Embryonic facial prominence (tissue), 1 donor: ENCODE data around the gene PHF2.

Source experiments
- DNase-seq: peaks from one replicate; pipeline ENCODE4 v3.0.0-alpha.2; 2016; ENCODE audit errors: extremely low spot score

Gene PHF2

GRCh38 chr9:93568169-93568568, 8.2 kb upstream of the PHF2 start:
- DNase-seq, result no peak

GRCh38 chr9:93569621-93570174, 6.7 kb upstream of the PHF2 start:
- no peak for DNase-seq

- DNase-seq, result no peak
Observed at GRCh38 chr9:93572221-93572620, 4.2 kb upstream of the PHF2 start.

DNA sequence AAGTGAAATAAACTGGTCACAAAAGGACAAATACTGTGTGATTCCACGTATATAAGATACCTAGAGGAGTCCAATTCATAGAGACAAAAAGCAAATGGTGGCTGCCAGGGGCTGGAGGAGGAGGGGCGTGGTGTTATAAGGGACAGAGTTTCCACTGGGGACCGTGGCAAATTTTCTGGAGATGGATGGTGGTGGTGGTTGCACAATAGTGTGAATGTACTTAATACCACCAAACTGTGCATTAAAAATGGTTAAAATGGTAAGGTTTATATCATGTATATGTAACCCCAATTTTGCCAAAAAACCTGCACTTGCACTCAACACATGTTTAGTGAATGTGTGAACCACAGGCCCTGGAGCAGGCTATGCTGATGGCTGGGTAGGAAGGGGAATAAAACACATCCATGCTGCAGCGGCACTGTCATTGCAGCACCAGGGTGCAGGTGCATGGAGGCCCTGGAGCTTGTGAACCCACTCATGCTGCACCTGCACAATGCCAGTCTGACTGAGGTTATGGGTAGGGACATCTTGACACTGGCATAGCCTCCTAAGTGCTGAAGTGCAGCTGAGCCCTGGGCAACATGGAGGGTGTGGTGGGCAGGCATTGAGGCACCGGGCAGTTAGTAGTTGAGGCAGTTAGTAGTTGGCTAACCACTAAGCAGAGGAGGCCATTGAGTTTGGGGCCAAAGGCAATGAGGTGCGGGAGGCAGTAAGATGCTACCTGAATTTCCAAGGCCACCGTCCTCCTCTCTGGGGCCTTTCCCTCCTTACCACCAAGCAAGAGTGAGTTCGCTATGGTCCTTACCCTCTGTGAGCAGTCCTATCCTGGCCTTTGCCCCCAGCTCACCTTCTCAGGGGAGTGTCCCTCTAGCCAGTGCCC, 3.5 kb upstream of the PHF2 start:
- DNase-seq, result no peak

DNA sequence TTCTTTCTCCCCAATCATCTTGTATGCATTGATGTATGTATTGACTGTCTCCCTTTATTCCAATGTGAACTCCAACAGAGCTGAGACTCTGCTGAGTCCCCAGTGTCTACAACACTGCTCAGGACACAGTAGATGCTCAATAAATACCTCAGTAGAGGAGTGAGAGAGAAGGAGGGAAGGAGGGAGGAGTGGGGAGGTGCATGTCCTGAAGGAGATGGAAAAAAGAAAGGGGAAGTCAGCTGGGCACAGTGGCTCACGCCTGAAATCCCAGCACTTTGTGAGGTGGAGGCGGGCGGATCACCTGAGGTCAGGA, 2.9 kb upstream of the PHF2 start:
- no peak for DNase-seq

DNA sequence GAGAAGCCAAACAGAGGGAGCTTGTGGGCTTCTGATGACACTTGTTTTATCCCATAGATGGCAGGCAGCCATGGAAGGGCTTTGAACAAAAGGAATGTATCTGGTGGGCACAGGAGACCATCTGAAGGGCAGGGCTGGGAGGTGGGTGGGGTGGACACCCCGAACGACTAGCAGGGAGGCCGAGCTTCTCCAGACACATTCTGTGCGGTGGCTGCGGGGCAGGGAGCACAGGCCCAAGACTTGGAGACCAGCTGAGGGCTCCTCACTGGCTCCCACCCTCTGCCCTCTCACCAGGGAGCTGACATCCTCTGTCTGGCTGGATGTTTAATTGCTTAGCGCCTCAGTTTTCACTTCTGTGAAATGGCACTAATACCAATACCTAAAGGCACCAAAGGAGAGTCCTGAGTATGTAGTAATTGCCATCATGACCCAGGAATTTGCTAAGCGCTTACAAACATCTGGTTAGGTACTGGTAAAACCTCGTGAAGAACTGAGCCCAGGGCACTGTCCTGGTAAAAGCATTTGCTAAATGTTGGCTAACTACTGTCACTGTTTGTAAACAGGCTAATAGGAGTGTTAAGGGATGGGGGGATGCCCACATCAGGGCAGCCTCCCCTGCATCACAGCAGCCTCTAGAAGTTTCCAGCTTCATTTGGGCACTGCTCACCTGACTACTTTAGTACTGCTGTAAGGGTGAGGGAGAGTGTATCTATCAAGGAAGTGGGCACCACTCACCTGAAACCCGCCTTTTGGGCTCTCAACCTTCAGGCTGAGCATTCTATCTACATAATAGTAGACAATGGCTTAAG, 2.1 kb upstream of the PHF2 start:
- DNase-seq, result no peak

DNA sequence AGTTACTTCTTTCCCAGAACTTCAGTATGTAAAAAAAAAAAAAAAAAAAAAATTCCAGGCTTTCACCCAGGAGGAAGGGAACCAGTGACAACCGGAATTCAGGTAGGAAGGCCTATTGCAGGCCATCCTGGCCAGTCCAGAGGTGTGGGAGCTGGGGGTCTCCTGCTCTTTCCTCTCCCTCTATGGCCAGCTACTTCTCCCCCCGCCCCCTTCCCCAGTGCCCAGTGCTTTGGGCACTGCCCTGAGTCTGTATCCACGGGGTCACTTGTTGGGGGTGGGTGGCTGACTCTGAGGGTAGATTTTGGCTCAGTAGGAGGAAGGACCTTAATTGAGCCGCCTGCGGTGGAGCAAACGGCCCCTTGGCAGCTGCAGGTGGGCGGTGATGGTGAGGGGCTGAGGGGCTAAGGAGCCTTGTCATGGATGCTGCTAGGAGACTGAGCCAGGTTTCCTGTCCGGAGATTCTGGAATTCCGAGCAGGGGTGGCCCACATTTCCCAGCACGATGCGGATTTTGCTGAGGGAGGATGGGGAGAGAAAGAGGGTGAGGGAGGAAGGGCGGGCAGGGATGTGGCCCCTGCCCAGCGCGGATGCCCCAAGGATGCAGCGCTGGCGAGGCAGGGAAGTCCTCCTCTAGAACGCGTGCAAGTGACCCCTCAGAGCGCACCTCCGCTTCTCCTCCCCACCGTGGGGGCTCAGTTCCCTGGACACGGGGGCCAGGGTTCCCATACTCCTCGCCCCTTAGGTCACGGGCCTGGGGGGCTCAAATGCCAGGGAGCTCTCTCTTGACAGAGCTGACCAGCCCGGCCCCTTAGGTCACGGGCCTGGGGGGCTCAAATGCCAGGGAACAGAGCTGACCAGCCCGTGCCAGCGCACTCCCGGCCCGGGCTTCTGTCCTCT, 1.2 kb upstream of the PHF2 start:
- no peak for DNase-seq

DNA sequence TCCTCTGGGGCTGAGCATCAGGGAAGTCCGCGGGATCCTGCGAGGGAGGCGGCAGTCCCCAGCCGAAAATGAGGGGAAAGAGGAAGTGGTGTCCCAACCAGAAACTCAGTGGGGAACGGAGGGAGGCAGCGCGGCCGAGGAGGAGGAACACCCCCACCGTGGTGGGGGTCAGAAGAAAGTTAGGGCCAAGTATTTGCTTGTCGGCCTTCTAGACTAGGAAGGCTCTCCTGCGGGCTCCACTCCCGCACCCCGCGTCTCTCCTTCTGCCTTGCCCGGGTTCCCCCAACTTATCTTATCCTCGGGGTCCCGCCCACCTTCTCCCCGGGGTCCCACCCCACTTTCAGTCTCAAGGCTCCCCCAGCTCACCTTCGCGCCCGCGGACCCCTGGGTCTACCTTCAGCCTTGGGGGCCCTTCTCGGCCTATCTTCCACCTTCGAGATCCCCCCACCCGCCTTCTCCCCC, 557 bp upstream of the PHF2 start:
- peak; percentile 36 for DNase-seq

DNA sequence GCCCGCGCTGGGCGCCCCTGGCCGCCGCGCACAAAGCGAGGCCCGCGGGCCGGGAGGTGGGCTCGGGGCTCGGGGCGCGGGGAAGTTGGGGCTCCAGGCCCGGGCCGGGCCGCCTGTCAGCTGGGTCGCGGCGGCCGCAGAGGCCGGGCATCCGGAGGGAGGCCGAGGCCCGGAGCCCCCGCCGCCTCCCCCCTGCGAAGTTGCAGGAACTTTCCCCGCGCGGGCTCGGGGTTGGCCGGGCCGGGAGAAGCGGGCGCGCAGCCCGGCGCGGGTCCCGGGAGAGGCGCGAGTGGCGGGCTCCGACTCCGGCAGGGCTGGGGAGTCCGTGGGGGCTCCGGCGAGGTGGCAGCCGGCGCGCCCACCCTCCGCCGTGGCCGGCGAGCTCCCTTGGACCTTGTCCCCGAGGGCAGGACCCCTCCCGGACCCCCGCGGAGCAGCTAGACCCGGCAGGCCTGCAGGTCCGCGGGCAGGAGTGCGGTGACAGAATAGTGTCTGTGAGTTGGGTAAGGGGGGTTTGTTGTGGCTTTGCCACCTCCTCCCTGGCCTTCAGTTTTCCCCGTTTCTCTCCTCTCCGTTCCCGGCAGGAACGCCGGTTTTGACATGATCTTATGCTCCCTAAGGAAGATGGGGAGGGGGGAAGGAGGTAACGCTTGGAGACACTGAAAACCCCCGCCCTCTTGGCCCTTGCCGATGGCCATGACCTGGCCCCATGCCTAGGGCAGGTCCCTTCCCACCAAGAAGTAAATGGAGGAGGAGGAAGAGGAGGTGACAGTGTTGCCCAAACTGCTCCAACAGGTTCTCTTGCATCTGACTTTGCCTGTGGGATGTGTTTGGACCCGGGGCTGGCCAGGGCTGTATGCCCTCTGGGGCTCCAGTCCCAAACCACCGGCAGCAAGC, 942 bp downstream of the PHF2 start:
- no peak for DNase-seq

GRCh38 chr9:93577975-93578682, 1.7 kb downstream of the PHF2 start:
- no peak for DNase-seq

GRCh38 chr9:93578844-93579243, 2.5 kb downstream of the PHF2 start:
- DNase-seq, result no peak

DNA sequence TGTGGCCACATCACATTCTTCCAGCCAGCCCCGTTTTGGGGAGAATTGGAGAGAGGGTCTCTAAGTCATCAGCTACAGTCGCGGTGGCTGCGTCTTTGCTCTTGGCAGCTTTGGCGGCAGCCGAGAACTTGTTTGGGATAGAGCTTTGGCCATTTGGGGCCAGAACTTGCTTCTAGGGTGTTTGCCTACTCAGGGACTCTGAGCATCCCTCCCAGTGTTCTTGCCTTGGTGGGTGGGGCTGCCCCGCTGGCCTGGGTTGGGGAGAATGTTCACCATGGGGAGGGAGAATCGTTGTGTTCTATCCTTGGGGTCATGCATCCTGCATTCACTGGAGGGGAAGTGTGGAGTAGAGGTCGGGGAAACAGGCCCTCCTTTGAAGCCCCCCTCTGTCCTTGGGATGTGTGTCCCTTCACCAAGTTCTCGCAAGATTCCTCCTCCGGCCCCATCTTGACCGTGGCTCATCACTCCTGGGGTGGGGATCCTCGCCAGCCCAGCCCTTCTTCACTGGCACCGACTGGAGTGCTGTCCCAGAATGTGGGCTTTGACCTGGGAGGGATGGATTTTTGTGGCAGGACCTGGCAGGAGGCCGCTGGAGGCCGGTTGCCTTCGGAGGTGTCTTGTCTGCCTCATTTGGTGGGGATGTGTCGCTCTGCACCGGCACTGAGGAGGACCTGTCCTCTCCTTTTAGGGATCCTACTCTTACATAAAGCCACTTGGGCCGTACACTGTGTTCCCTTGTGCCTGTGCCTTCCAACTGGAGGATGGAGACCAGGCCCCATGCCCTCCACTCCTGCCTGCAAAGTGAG, 3.5 kb downstream of the PHF2 start:
- DNase-seq, result no peak

- DNase-seq, result no peak
Observed at GRCh38 chr9:93580654-93581380, 4.4 kb downstream of the PHF2 start.

- DNase-seq, result no peak
Observed at GRCh38 chr9:93582115-93582514, 5.7 kb downstream of the PHF2 start.

DNA sequence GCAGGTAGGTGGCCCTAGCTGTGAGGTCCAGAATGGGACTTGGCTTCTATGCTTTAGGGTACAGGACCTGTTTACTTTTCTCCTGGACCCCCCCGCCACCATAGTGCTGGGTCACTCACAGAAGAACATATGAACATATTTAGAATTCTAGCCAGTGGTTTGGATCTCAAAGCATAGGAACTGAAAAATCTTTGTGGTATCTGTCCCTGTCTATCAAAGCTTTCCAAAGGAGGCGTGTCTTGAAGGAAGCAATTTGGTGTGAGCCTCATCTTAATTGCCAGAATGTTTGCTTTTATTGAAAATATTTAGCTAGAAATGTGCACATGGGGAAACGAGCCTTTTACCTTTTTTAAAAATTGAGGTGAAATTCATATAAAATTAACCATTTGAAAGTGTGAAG, 6.2 kb downstream of the PHF2 start:
- DNase-seq, result no peak

- DNase-seq, result no peak
Observed at GRCh38 chr9:93585259-93585658, 8.9 kb downstream of the PHF2 start.

DNA sequence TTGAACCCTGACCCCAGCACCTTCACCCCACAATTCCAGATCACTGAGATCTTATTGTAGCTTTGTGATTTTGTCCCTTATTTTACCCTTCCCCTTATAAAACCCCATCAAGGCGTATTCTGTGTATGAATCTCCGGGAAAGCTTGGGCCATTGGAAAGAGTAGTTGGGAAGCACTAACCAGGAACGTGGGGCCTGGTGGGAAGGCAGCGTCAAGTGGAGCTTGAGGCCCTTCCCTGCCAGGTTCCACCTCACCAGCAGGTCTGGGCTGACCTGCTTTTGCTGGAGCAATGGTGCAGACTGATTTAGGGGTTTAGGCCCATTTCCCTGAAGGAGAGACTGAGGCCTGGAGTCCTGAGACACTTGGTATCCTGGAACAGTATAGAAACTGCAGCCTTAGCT, 9.3 kb downstream of the PHF2 start:
- no peak for DNase-seq

DNA sequence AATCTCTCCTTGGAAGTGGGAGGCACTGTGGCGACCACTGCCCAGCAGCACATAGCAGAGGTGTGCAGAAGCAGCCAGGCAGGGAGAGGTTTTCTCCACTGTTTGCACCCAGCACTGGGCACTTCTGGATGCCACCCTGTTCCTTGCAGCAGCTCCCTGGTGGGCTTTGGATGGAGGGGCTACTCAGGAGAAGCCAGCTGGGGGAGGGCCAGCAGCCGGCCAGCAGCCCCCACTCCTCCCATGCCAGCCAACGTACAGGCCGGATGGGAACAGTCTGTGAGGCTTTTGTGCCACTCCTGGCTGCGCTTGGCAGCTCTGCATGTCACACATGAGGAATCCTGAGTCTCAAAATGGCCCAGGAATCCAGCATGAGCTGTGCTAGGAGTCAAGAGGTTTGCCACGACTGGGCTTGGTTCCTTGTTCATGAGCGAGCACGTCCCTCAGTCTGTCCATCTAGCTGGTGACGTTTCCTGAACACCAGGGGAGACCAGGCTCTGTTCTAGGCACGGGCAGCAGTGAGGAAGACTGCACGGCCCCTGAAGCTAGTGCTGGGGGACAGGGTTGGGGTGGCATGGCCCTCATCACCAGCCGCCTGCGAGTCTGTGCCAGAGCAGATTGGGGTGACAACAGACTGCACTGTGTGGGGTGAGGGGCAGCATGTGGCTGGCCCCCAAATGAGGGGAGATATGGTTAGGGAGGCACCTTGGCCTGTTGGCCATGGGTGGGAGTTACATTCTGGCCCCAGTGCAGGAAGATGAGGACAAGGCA, 10.1 kb downstream of the PHF2 start:
- no peak for DNase-seq
